ENCODE measurements around the gene ZNF428.
A peak's percentile ranks its signal among the peaks of the same experiment; 100 is the strongest.

Gene ZNF428

GRCh38 chr19:43561139-43561970, 58.1 kb downstream of the ZNF428 start:
- no peak for DNase-seq

GRCh38 chr19:43560687-43561086, 58.7 kb downstream of the ZNF428 start:
- DNase-seq: peak; percentile 8

Measured in right hindlimb (tissue), 1 donor.